GM23338 (cell line): ENCODE measurements around the gene HLA-DMA.

Experiments
- EZH2 ChIP-seq: fragments of 200-600 bp; sonication (generic); IDR thresholded peaks from one replicate; pipeline ENCODE4 v1.8.0; 2017; ENCODE audit warnings: antibody characterized with exemption, mild to moderate bottlenecking, low read depth; ENCODE audit not compliant: unreplicated experiment
- EZH2phosphoT487 ChIP-seq: fragments of 200-600 bp; sonication (generic); IDR thresholded peaks from one replicate; pipeline ENCODE4 v1.8.1; 2018; ENCODE audit warnings: antibody characterized with exemption; ENCODE audit not compliant: unreplicated experiment
- NANOG ChIP-seq: IDR thresholded peaks from 2 replicates; pipeline ENCODE4 v1.6.1; 2016; ENCODE audit warnings: antibody characterized with exemption, borderline replicate concordance
- STAT1 ChIP-seq: IDR thresholded peaks from one replicate; pipeline ENCODE4 v1.6.1; 2016; ENCODE audit warnings: antibody characterized with exemption; ENCODE audit not compliant: unreplicated experiment
- ZNF114 ChIP-seq: fragments of 250-450 bp; sonication (Bioruptor Pico); IDR thresholded peaks from 2 replicates; pipeline ENCODE4 v1.5.0; 2020; ENCODE audit warnings: mild to moderate bottlenecking, moderate library complexity
- ZNF331 ChIP-seq: fragments of 250-450 bp; sonication (Bioruptor Pico); IDR thresholded peaks from 2 replicates; pipeline ENCODE4 v1.5.0; 2020; ENCODE audit warnings: low read depth, mild to moderate bottlenecking, moderate library complexity
- TF ChIP-seq, protein P1 (sequence below), 2 experiments: fragments of 200-600 bp in 1 of 2; sonication (generic) in 1 of 2; conservative IDR thresholded peaks; 2 replicates each; pipeline versions ENCODE4 v1.5.1 to v1.6.1; 2016 to 2017; ENCODE audit warnings: antibody characterized with exemption in 2 of 2, low read depth in 2 of 2, mild to moderate bottlenecking in 2 of 2, moderate library complexity in 1 of 2
- TF ChIP-seq, protein P2 (sequence below): IDR thresholded peaks from one replicate; pipeline ENCODE4 v1.6.1; 2018; ENCODE audit warnings: antibody characterized with exemption; ENCODE audit not compliant: unreplicated experiment

DNA sequence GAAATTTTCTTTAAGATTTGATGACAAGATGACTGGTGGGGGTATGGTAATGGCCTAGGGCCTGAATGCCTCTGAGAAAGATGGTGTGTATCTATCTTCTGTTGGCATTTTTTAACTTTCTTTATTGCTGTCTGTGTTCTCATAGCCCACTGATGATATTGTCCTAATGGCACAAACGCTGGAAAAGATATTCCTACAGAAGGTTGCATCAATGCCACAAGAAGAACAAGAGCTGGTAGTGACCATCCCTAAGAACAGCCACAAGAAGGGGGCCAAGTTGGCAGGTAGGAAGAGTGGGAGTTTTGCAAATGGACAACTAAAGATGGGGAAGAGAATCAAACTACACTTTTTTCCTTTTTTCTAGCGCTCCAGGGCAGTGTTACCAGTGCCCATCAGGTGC is 23.0 kb upstream of the HLA-DMA start:
- TF ChIP-seq, protein P1, sequence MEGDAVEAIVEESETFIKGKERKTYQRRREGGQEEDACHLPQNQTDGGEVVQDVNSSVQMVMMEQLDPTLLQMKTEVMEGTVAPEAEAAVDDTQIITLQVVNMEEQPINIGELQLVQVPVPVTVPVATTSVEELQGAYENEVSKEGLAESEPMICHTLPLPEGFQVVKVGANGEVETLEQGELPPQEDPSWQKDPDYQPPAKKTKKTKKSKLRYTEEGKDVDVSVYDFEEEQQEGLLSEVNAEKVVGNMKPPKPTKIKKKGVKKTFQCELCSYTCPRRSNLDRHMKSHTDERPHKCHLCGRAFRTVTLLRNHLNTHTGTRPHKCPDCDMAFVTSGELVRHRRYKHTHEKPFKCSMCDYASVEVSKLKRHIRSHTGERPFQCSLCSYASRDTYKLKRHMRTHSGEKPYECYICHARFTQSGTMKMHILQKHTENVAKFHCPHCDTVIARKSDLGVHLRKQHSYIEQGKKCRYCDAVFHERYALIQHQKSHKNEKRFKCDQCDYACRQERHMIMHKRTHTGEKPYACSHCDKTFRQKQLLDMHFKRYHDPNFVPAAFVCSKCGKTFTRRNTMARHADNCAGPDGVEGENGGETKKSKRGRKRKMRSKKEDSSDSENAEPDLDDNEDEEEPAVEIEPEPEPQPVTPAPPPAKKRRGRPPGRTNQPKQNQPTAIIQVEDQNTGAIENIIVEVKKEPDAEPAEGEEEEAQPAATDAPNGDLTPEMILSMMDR (conservative IDR thresholded peaks at IDR 0.05; ENCODE audit: low read depth in 2 of 2): no peak
- no peak for TF ChIP-seq ZNF114 (CRISPR knock-in tag)
- TF ChIP-seq, protein P2, sequence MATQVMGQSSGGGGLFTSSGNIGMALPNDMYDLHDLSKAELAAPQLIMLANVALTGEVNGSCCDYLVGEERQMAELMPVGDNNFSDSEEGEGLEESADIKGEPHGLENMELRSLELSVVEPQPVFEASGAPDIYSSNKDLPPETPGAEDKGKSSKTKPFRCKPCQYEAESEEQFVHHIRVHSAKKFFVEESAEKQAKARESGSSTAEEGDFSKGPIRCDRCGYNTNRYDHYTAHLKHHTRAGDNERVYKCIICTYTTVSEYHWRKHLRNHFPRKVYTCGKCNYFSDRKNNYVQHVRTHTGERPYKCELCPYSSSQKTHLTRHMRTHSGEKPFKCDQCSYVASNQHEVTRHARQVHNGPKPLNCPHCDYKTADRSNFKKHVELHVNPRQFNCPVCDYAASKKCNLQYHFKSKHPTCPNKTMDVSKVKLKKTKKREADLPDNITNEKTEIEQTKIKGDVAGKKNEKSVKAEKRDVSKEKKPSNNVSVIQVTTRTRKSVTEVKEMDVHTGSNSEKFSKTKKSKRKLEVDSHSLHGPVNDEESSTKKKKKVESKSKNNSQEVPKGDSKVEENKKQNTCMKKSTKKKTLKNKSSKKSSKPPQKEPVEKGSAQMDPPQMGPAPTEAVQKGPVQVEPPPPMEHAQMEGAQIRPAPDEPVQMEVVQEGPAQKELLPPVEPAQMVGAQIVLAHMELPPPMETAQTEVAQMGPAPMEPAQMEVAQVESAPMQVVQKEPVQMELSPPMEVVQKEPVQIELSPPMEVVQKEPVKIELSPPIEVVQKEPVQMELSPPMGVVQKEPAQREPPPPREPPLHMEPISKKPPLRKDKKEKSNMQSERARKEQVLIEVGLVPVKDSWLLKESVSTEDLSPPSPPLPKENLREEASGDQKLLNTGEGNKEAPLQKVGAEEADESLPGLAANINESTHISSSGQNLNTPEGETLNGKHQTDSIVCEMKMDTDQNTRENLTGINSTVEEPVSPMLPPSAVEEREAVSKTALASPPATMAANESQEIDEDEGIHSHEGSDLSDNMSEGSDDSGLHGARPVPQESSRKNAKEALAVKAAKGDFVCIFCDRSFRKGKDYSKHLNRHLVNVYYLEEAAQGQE: no peak
- TF ChIP-seq EZH2: no peak
- TF ChIP-seq STAT1: no peak
- TF ChIP-seq EZH2phosphoT487: no peak
- no peak for TF ChIP-seq ZNF331 (CRISPR knock-in tag)
- TF ChIP-seq NANOG: no peak
